Measurements from ENCODE around the gene NDUFA7.

DNA sequence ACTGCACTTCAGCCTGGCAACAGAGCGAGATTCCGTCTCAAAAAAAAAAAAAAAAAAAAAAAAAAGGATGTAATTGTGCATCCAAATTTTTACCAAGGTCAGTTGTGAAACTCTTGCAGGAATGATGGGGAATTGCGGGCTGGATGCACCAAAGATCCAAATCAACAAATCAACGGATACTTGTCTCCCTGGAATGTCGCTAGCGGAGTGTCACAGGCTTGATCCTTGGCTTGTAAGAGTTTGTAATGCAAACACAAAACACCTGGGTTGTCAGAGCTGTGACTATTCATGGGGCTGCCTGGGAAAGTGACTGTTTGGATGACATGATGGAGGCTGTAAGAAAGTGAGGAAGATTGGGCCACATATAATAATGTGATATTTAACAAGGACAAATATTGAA, 17.7 kb upstream of the NDUFA7 start:
- TF ChIP-seq, protein P1, sequence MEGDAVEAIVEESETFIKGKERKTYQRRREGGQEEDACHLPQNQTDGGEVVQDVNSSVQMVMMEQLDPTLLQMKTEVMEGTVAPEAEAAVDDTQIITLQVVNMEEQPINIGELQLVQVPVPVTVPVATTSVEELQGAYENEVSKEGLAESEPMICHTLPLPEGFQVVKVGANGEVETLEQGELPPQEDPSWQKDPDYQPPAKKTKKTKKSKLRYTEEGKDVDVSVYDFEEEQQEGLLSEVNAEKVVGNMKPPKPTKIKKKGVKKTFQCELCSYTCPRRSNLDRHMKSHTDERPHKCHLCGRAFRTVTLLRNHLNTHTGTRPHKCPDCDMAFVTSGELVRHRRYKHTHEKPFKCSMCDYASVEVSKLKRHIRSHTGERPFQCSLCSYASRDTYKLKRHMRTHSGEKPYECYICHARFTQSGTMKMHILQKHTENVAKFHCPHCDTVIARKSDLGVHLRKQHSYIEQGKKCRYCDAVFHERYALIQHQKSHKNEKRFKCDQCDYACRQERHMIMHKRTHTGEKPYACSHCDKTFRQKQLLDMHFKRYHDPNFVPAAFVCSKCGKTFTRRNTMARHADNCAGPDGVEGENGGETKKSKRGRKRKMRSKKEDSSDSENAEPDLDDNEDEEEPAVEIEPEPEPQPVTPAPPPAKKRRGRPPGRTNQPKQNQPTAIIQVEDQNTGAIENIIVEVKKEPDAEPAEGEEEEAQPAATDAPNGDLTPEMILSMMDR (conservative IDR thresholded peaks at IDR 0.05; ENCODE audit: low read depth, low read length), result no peak
- TF ChIP-seq EZH2 (IDR thresholded peaks at IDR 0.05; ENCODE audit: borderline replicate concordance, low read depth, low read length, poor library complexity, severe bottlenecking), result no peak
